Endodermal cell (in vitro differentiated cells): Measurements from ENCODE around the gene FAM181A. TPM values are rescaled to one million over a fixed set of nuclear protein-coding genes. Genes with fewer than 3 reads are reported as not detected.
A peak's percentile ranks its signal among the peaks of the same experiment; 100 is the strongest.

Experiments used
- DNase-seq: peaks from one replicate; pipeline ENCODE4 v3.0.0-alpha.2; 2017
- H3K27ac ChIP-seq: 2 replicates; pipeline ENCODE4 v1.5.1; 2013; ENCODE audit warnings: mild to moderate bottlenecking, low read depth, low read length, moderate library complexity
- H3K27me3 ChIP-seq: 2 replicates; pipeline ENCODE4 v1.6.1; 2013; ENCODE audit warnings: mild to moderate bottlenecking, low read length, moderate library complexity; ENCODE audit not compliant: insufficient read depth, control insufficient read depth, poor library complexity, severe bottlenecking
- H3K36me3 ChIP-seq: 2 replicates; pipeline ENCODE4 v1.7.0; 2013; ENCODE audit warnings: mild to moderate bottlenecking, low read length, moderate library complexity; ENCODE audit not compliant: control insufficient read depth, insufficient read depth
- H3K4me1 ChIP-seq: one replicate; pipeline ENCODE4 v1.7.0; 2013; ENCODE audit warnings: low read length; ENCODE audit not compliant: control insufficient read depth, insufficient read depth
- H3K4me3 ChIP-seq: 2 replicates; pipeline ENCODE4 v1.5.1; 2013; ENCODE audit warnings: mild to moderate bottlenecking, low read length, moderate library complexity
- H3K9ac ChIP-seq: 2 replicates; pipeline ENCODE4 v1.6.1; 2013; ENCODE audit warnings: mild to moderate bottlenecking, low read length, moderate library complexity; ENCODE audit not compliant: poor library complexity, severe bottlenecking; ENCODE audit errors: extremely low read depth
- H3K9me3 ChIP-seq: 2 replicates; pipeline ENCODE4 v1.6.1; 2013; ENCODE audit warnings: mild to moderate bottlenecking, low read length, moderate library complexity; ENCODE audit not compliant: control insufficient read depth
- H3K27ac Mint-ChIP-seq: 2 replicates; pipeline ENCODE4 v1.8.0; 2020; ENCODE audit warnings: mixed read lengths
- H3K27me3 Mint-ChIP-seq: 2 replicates; pipeline ENCODE4 v1.8.0; 2021; ENCODE audit warnings: mild to moderate bottlenecking, mixed read lengths; ENCODE audit not compliant: insufficient read depth
- H3K36me3 Mint-ChIP-seq: 2 replicates; pipeline ENCODE4 v1.8.0; 2020; ENCODE audit warnings: low read depth, mixed read lengths
- H3K4me1 Mint-ChIP-seq: 2 replicates; pipeline ENCODE4 v1.8.0; 2020; ENCODE audit warnings: mixed read lengths
- H3K4me3 Mint-ChIP-seq: 2 replicates; pipeline ENCODE4 v1.8.0; 2020; ENCODE audit warnings: mild to moderate bottlenecking, moderate library complexity, mixed read lengths
- H3K9me3 Mint-ChIP-seq: 2 replicates; pipeline ENCODE4 v1.8.0; 2020; ENCODE audit warnings: mild to moderate bottlenecking, mixed read lengths
- WGBS, 2 experiments: methylation state at CpG; one replicate each; pipeline versions ENCODE4 v1.1.5 to v1.1.7; 2013; ENCODE audit warnings: missing lambda C conversion rate in 2 of 2, mixed read lengths in 1 of 2; ENCODE audit not compliant: insufficient coverage in 1 of 2, insufficient read length in 1 of 2; 5-methylcytosine and 5-hydroxymethylcytosine counted together
- total RNA-seq, 2 donors: library from RNA; stranded (reverse); fragmentation: NEBNext Ultra II Directional in 1 of 2; extraction: Animal tissue kit (Norgen Biotek cat#: 25700) in 1 of 2; gene quantifications; 2 replicates in 1 of 2; 3 replicates in 1 of 2; pipeline ENCODE4 v1.2.1, GENCODE V29; 2021
- TF ChIP-seq, protein P1 (sequence below): fragments of 200-600 bp; sonication (generic); conservative IDR thresholded peaks from 2 replicates; pipeline ENCODE4 v1.5.0; 2021; ENCODE audit warnings: antibody characterized with exemption, mild to moderate bottlenecking

Gene FAM181A
- total RNA-seq, 2 donors from 2014 or later = not detected

DNA sequence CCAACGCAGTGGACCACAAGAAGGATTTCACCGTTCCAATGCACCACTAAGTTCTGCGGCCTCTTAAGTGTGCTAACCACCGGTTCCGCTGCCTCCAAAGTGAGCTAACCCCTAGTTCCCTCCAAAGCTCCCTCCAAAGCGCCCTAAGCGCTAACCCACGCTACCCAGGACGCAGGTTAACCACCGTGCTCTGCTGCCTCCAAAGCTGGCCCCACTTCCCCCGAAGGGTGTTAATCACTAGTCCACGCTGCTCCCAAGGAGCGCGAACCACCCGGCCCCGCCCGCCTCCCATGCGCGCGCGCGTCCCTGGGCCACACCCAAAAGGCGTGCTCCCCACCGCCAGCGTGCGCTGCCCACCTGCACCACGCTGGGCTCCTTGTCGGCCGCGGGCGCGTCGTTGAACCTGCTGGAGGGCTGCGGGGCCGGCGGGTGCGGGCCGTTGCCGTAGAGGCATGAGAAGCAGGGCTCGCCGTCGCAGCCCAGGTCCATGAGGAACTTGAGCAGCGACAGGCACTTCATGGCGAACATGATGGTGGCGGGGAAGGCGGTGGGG, 11.7 kb downstream of the FAM181A start:
- no peaks in the 10 kb centered on the region for H3K9me3 Mint-ChIP-seq
- 82 to 83% methylated on average over 23 to 46 of the region's 46 CpGs for WGBS, 2 experiments
- TF ChIP-seq, protein P1, sequence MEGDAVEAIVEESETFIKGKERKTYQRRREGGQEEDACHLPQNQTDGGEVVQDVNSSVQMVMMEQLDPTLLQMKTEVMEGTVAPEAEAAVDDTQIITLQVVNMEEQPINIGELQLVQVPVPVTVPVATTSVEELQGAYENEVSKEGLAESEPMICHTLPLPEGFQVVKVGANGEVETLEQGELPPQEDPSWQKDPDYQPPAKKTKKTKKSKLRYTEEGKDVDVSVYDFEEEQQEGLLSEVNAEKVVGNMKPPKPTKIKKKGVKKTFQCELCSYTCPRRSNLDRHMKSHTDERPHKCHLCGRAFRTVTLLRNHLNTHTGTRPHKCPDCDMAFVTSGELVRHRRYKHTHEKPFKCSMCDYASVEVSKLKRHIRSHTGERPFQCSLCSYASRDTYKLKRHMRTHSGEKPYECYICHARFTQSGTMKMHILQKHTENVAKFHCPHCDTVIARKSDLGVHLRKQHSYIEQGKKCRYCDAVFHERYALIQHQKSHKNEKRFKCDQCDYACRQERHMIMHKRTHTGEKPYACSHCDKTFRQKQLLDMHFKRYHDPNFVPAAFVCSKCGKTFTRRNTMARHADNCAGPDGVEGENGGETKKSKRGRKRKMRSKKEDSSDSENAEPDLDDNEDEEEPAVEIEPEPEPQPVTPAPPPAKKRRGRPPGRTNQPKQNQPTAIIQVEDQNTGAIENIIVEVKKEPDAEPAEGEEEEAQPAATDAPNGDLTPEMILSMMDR = no peak
- no peak overlapping the region for H3K27ac Mint-ChIP-seq
- Histone ChIP-seq H3K36me3 (no peaks in the 10 kb centered on the region), H3K4me1 (peaks cover 9% of the 10 kb centered on the region), H3K9ac (no peak overlapping the region), H3K4me3 (peak overlapping the region; percentile 53), H3K27me3 (peaks cover 26% of the 10 kb centered on the region), H3K27ac (no peak overlapping the region), H3K9me3 (no peaks in the 10 kb centered on the region)
- H3K4me3 Mint-ChIP-seq = peak overlapping the region; percentile 48
- no peaks in the 10 kb centered on the region for H3K36me3 Mint-ChIP-seq
- peaks cover 16% of the 10 kb centered on the region for H3K4me1 Mint-ChIP-seq
- peaks cover 46% of the 10 kb centered on the region for H3K27me3 Mint-ChIP-seq
- peak; percentile 68 for DNase-seq

DNA sequence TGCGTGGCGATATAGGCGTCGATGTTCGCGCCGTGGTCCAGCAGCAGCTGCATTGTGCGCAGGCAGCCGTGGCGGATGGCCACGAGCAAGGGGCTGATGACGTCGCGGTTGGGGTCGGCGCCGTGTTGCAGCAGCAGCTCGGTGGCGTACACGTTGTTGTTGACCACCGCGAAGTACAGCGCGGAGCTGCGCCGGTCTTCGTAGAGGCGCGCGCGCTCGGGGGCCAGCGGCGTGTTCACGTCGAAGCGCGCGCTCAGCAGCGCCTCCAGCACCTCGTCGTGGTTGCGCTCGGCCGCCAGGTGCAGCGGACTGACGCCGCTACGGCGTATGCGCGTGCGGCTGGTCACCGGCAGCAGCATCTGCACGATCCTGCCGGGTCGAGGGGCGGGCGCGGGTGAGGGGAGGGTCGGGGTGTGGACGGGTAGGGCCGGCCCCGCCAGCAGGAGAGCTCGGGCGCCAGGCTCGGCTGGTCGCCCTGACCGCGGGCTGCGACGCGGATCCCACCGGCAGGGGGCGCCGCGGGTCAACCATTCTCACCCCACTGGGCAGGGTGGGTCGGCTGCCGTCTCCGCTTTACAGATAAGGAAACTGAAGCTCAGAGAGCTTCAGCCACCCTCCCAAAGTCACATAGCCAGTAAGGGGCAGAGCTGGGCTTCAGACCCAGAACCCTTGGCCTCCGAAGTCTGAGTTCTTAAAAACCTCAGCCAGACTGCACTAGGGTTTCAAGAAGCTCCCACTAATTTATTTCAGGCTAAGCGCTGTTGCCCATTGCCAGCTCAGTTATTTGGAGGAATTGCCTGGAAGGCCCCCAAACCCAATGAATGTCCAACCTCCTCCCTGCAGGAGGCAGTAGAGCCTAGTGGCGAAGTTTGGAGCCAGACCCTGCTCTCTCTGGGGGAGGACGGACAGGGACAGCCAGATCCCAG, 12.4 kb downstream of the FAM181A start:
- Histone ChIP-seq H3K27ac (no peak overlapping the region), H3K9me3 (no peaks in the 10 kb centered on the region), H3K4me1 (peaks cover 9% of the 10 kb centered on the region), H3K4me3 (peak overlapping the region; percentile 53), H3K27me3 (peaks cover 26% of the 10 kb centered on the region), H3K36me3 (no peaks in the 10 kb centered on the region), H3K9ac (no peak overlapping the region)
- H3K9me3 Mint-ChIP-seq = no peaks in the 10 kb centered on the region
- H3K27ac Mint-ChIP-seq = no peak overlapping the region
- peak; percentile 99 for DNase-seq
- H3K36me3 Mint-ChIP-seq = no peaks in the 10 kb centered on the region
- TF ChIP-seq, protein P1 = peak; percentile 99
- 14 to 33% methylated on average over 35 to 84 of the region's 84 CpGs for WGBS, 2 experiments
- H3K4me1 Mint-ChIP-seq = peaks cover 16% of the 10 kb centered on the region
- H3K4me3 Mint-ChIP-seq = peak overlapping the region; percentile 48
- peaks cover 46% of the 10 kb centered on the region for H3K27me3 Mint-ChIP-seq

DNA sequence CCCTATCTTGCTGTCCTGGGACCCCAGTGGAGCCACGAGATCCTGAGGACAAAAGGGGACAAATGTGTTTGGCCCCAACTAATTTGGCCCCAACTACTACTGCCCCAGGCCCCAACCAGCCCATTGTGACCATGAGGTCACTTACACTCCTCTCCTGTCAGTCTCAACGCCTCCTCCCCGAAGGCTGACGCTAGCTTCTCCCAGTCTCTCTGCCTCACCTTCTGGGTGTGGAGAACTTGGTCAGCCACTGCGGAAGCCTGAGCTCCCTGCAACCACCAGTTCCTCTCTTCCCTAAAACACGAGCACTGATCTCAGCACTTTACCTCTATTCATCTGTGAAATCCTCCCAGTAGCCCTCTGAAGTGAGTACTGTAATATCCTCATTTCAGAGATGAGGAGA, 13.3 kb downstream of the FAM181A start:
- Histone ChIP-seq H3K27me3 (peaks cover 26% of the 10 kb centered on the region), H3K4me1 (peaks cover 13% of the 10 kb centered on the region), H3K4me3 (no peak overlapping the region), H3K36me3 (no peaks in the 10 kb centered on the region), H3K9me3 (no peaks in the 10 kb centered on the region), H3K9ac (no peak overlapping the region), H3K27ac (no peak overlapping the region)
- Mint-ChIP-seq H3K4me1 (peaks cover 16% of the 10 kb centered on the region), H3K4me3 (no peak overlapping the region), H3K9me3 (no peaks in the 10 kb centered on the region), H3K27ac (no peak overlapping the region), H3K36me3 (no peaks in the 10 kb centered on the region), H3K27me3 (peaks cover 49% of the 10 kb centered on the region)
- TF ChIP-seq, protein P1 = no peak
- 96 to 100% methylated on average over 1 to 6 of the region's 6 CpGs for WGBS, 2 experiments
- no peak for DNase-seq
